GM19372 (cell line): Measurements from ENCODE around the gene FOXQ1.

Experiments
- ATAC-seq: cut with Tn5 transposase; IDR thresholded peaks from one replicate; pipeline ENCODE4 v1.9.1; 2021; ENCODE audit warnings: mild to moderate bottlenecking, low read depth, moderate library complexity; ENCODE audit not compliant: unreplicated experiment

Gene FOXQ1

GRCh38 chr6:1290086-1290485 is 21.8 kb upstream of the FOXQ1 start:
- ATAC-seq = no peak

- no peak for ATAC-seq
Measured at GRCh38 chr6:1290805-1291204, 21.1 kb upstream of the FOXQ1 start.

GRCh38 chr6:1291381-1291780 is 20.5 kb upstream of the FOXQ1 start:
- ATAC-seq = no peak

GRCh38 chr6:1295420-1295819 is 16.5 kb upstream of the FOXQ1 start:
- ATAC-seq = no peak

GRCh38 chr6:1296079-1296478 is 15.8 kb upstream of the FOXQ1 start:
- no peak for ATAC-seq

GRCh38 chr6:1296542-1296941 is 15.4 kb upstream of the FOXQ1 start:
- no peak for ATAC-seq

- no peak for ATAC-seq
Measured at GRCh38 chr6:1297746-1298145, 14.2 kb upstream of the FOXQ1 start.

- ATAC-seq = no peak
Measured at GRCh38 chr6:1298768-1299167, 13.1 kb upstream of the FOXQ1 start.

GRCh38 chr6:1306133-1306532 is 5.8 kb upstream of the FOXQ1 start:
- no peak for ATAC-seq

- no peak for ATAC-seq
Measured at GRCh38 chr6:1309366-1309765, 2.5 kb upstream of the FOXQ1 start.

- ATAC-seq = no peak
Measured at GRCh38 chr6:1310628-1311399, 1.1 kb upstream of the FOXQ1 start.

- ATAC-seq = no peak
Measured at GRCh38 chr6:1312203-1312472, 240 bp downstream of the FOXQ1 start.

- no peak for ATAC-seq
Measured at GRCh38 chr6:1312473-1313367, 822 bp downstream of the FOXQ1 start.

- no peak for ATAC-seq
Measured at GRCh38 chr6:1313384-1313766, 1.5 kb downstream of the FOXQ1 start.

GRCh38 chr6:1313767-1314503 is 2.0 kb downstream of the FOXQ1 start:
- no peak for ATAC-seq

- ATAC-seq = no peak
Measured at GRCh38 chr6:1314617-1315016, 2.7 kb downstream of the FOXQ1 start.

GRCh38 chr6:1315201-1315559 is 3.3 kb downstream of the FOXQ1 start:
- no peak for ATAC-seq

GRCh38 chr6:1315560-1316386 is 3.9 kb downstream of the FOXQ1 start:
- ATAC-seq = no peak

- no peak for ATAC-seq
Measured at GRCh38 chr6:1316489-1316971, 4.6 kb downstream of the FOXQ1 start.

GRCh38 chr6:1317302-1317815 is 5.5 kb downstream of the FOXQ1 start:
- ATAC-seq = no peak
